GM12878 (cell line): ENCODE measurements around the gene UMAD1.

Source experiments
- EZH2 ChIP-seq: IDR thresholded peaks from 2 replicates; pipeline ENCODE4 v1.6.1; 2012; ENCODE audit warnings: low read depth, mild to moderate bottlenecking, control low read depth, inconsistent platforms, low read length, borderline replicate concordance; ENCODE audit not compliant: control insufficient read depth
- MYC ChIP-seq: IDR thresholded peaks from 2 replicates; pipeline ENCODE4 v1.6.1; 2011; ENCODE audit warnings: mild to moderate bottlenecking, low read length, moderate library complexity, inconsistent platforms; ENCODE audit not compliant: insufficient read depth, insufficient replicate concordance, insufficient read length, severe bottlenecking
- NRF1 ChIP-seq: conservative IDR thresholded peaks from 2 replicates; pipeline ENCODE4 v1.6.1; 2011; ENCODE audit warnings: mild to moderate bottlenecking, low read depth, low read length, improper control_type of control experiment
- PML ChIP-seq: IDR thresholded peaks from 2 replicates; pipeline ENCODE4 v1.6.1; 2012; ENCODE audit warnings: low read length, inconsistent platforms
- POLR2A ChIP-seq: IDR thresholded peaks from 2 replicates; pipeline ENCODE4 v1.6.1; 2011; ENCODE audit warnings: low read depth, mild to moderate bottlenecking, low read length
- POLR2AphosphoS5 ChIP-seq: IDR thresholded peaks from 2 replicates; pipeline ENCODE4 v1.6.1; 2011; ENCODE audit warnings: mild to moderate bottlenecking, low read length, inconsistent platforms
- RAD51 ChIP-seq: fragments of 450-650 bp; IDR thresholded peaks from 2 replicates; pipeline ENCODE4 v1.6.1; 2016; ENCODE audit warnings: moderate library complexity, mild to moderate bottlenecking, inconsistent platforms
- RCOR1 ChIP-seq: conservative IDR thresholded peaks from 2 replicates; pipeline ENCODE4 v1.6.1; 2012; ENCODE audit warnings: low read depth, low read length, improper control_type of control experiment
- SIN3A ChIP-seq: IDR thresholded peaks from 2 replicates; pipeline ENCODE4 v1.6.1; 2012; ENCODE audit warnings: low read depth, low read length, improper control_type of control experiment
- SUZ12 ChIP-seq: fragments of 200-600 bp; sonication (generic); IDR thresholded peaks from one replicate; pipeline ENCODE4 v1.6.1; 2018; ENCODE audit warnings: antibody characterized with exemption, mild to moderate bottlenecking; ENCODE audit not compliant: unreplicated experiment
- YY1 ChIP-seq: IDR thresholded peaks from 2 replicates; pipeline ENCODE4 v1.6.1; 2011; ENCODE audit warnings: low read depth, mild to moderate bottlenecking, low read length
- TF ChIP-seq, protein P1 (sequence below), 3 experiments: IDR thresholded peaks in 2 of 3; conservative IDR thresholded peaks in 1 of 3; 2 replicates each; pipeline ENCODE4 v1.5.1; 2011; ENCODE audit warnings: low read depth in 3 of 3, low read length in 3 of 3, mild to moderate bottlenecking in 3 of 3, control low read depth in 2 of 3, moderate library complexity in 2 of 3, inconsistent platforms in 1 of 3, mixed read lengths in 1 of 3; ENCODE audit not compliant: control insufficient read depth in 2 of 3, insufficient read depth in 1 of 3; ENCODE audit errors: extremely low read depth in 1 of 3
- TF ChIP-seq, protein P2 (sequence below): IDR thresholded peaks from 2 replicates; pipeline ENCODE4 v1.6.1; 2012; ENCODE audit warnings: improper control_type of control experiment, low read depth, low read length; ENCODE audit not compliant: insufficient replicate concordance
- TF ChIP-seq, protein P3 (sequence below): IDR thresholded peaks from 2 replicates; pipeline ENCODE4 v1.6.1; 2011; ENCODE audit warnings: low read depth, low read length, improper control_type of control experiment, borderline replicate concordance

DNA sequence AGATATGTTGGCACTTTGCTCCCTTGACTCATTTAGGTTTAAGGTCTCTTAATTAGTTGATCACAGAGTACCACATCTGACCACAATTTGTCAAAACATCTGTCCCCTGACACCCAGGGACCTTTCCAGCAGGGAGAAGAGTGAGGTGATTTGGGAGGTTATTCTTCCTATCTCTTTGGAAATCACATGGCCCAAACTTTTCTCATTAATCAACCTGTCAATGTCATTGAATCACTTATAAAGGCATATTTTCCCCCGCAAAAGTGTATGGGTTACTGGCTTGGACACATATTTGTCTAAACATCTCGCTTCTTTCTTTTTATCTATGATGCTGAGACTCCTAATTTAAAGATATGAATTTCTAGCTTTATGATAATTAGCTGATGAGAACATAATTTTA, 170.3 kb downstream of the UMAD1 start:
- TF ChIP-seq NRF1 (no peak), RAD51 (no peak), POLR2AphosphoS5 (no peak), SIN3A (no peak), SUZ12 (no peak), POLR2A (no peak), EZH2 (no peak), PML (no peak), RCOR1 (no peak), YY1 (no peak), MYC (no peak)
- TF ChIP-seq, protein P1, sequence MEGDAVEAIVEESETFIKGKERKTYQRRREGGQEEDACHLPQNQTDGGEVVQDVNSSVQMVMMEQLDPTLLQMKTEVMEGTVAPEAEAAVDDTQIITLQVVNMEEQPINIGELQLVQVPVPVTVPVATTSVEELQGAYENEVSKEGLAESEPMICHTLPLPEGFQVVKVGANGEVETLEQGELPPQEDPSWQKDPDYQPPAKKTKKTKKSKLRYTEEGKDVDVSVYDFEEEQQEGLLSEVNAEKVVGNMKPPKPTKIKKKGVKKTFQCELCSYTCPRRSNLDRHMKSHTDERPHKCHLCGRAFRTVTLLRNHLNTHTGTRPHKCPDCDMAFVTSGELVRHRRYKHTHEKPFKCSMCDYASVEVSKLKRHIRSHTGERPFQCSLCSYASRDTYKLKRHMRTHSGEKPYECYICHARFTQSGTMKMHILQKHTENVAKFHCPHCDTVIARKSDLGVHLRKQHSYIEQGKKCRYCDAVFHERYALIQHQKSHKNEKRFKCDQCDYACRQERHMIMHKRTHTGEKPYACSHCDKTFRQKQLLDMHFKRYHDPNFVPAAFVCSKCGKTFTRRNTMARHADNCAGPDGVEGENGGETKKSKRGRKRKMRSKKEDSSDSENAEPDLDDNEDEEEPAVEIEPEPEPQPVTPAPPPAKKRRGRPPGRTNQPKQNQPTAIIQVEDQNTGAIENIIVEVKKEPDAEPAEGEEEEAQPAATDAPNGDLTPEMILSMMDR (IDR thresholded peaks at IDR 0.05 in 2 of 3, conservative IDR thresholded peaks at IDR 0.05 in 1 of 3; ENCODE audit: control insufficient read depth in 2 of 3, extremely low read depth in 1 of 3, insufficient read depth in 1 of 3, low read depth in 3 of 3, low read length in 3 of 3): no peak
- TF ChIP-seq, protein P2, sequence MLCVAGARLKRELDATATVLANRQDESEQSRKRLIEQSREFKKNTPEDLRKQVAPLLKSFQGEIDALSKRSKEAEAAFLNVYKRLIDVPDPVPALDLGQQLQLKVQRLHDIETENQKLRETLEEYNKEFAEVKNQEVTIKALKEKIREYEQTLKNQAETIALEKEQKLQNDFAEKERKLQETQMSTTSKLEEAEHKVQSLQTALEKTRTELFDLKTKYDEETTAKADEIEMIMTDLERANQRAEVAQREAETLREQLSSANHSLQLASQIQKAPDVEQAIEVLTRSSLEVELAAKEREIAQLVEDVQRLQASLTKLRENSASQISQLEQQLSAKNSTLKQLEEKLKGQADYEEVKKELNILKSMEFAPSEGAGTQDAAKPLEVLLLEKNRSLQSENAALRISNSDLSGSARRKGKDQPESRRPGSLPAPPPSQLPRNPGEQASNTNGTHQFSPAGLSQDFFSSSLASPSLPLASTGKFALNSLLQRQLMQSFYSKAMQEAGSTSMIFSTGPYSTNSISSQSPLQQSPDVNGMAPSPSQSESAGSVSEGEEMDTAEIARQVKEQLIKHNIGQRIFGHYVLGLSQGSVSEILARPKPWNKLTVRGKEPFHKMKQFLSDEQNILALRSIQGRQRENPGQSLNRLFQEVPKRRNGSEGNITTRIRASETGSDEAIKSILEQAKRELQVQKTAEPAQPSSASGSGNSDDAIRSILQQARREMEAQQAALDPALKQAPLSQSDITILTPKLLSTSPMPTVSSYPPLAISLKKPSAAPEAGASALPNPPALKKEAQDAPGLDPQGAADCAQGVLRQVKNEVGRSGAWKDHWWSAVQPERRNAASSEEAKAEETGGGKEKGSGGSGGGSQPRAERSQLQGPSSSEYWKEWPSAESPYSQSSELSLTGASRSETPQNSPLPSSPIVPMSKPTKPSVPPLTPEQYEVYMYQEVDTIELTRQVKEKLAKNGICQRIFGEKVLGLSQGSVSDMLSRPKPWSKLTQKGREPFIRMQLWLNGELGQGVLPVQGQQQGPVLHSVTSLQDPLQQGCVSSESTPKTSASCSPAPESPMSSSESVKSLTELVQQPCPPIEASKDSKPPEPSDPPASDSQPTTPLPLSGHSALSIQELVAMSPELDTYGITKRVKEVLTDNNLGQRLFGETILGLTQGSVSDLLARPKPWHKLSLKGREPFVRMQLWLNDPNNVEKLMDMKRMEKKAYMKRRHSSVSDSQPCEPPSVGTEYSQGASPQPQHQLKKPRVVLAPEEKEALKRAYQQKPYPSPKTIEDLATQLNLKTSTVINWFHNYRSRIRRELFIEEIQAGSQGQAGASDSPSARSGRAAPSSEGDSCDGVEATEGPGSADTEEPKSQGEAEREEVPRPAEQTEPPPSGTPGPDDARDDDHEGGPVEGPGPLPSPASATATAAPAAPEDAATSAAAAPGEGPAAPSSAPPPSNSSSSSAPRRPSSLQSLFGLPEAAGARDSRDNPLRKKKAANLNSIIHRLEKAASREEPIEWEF: no peak
- TF ChIP-seq, protein P3, sequence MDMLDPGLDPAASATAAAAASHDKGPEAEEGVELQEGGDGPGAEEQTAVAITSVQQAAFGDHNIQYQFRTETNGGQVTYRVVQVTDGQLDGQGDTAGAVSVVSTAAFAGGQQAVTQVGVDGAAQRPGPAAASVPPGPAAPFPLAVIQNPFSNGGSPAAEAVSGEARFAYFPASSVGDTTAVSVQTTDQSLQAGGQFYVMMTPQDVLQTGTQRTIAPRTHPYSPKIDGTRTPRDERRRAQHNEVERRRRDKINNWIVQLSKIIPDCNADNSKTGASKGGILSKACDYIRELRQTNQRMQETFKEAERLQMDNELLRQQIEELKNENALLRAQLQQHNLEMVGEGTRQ: no peak
